ENCODE measurements around the gene C6orf132. TPM values are rescaled to one million over a fixed set of nuclear protein-coding genes. Genes with fewer than 3 reads are reported as not detected.
A peak's percentile ranks its signal among the peaks of the same experiment; 100 is the strongest.

The C6orf132 gene
- total RNA-seq, 1 donor: 2.9 TPM

GRCh38 chr6:42104095-42104803 is 38.2 kb downstream of the C6orf132 start:
- peak overlapping the region; percentile 74 for H2AFZ ChIP-seq (ENCODE audit: low read length)
- no peak overlapping the region for H3K27ac ChIP-seq (ENCODE audit: low read depth, low read length)
- no peaks in the 10 kb centered on the region for H3K36me3 ChIP-seq (ENCODE audit: insufficient read depth, low read length)
- DNase-seq (ENCODE audit: insufficient read length, low spot score, missing footprints): peak; percentile 97
- H4K20me1 ChIP-seq (ENCODE audit: insufficient read depth, low read length): no peaks in the 10 kb centered on the region
- TF ChIP-seq, protein P1, sequence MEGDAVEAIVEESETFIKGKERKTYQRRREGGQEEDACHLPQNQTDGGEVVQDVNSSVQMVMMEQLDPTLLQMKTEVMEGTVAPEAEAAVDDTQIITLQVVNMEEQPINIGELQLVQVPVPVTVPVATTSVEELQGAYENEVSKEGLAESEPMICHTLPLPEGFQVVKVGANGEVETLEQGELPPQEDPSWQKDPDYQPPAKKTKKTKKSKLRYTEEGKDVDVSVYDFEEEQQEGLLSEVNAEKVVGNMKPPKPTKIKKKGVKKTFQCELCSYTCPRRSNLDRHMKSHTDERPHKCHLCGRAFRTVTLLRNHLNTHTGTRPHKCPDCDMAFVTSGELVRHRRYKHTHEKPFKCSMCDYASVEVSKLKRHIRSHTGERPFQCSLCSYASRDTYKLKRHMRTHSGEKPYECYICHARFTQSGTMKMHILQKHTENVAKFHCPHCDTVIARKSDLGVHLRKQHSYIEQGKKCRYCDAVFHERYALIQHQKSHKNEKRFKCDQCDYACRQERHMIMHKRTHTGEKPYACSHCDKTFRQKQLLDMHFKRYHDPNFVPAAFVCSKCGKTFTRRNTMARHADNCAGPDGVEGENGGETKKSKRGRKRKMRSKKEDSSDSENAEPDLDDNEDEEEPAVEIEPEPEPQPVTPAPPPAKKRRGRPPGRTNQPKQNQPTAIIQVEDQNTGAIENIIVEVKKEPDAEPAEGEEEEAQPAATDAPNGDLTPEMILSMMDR (IDR thresholded peaks at IDR 0.05; ENCODE audit: extremely low read depth, low read depth, low read length): peak; percentile 76
- H3K79me2 ChIP-seq (ENCODE audit: insufficient read depth, low read length): no peaks in the 10 kb centered on the region
- H3K4me1 ChIP-seq (ENCODE audit: insufficient read depth, low read length): peaks cover 26% of the 10 kb centered on the region
- peak overlapping the region; percentile 66 for H3K4me3 ChIP-seq (ENCODE audit: insufficient read depth, low read length)
- no peaks in the 10 kb centered on the region for H3K27me3 ChIP-seq (ENCODE audit: insufficient read depth, low read length)
- H3K4me2 ChIP-seq (ENCODE audit: insufficient read depth, low read length): peak overlapping the region; percentile 76
- H3K9me3 ChIP-seq (ENCODE audit: low read depth, low read length): no peaks in the 10 kb centered on the region

- Histone ChIP-seq H3K4me1 (ENCODE audit: insufficient read depth, low read length) (peaks cover 28% of the 10 kb centered on the region), H3K27ac (ENCODE audit: low read depth, low read length) (no peak overlapping the region), H3K4me2 (ENCODE audit: insufficient read depth, low read length) (peak overlapping the region; percentile 76), H2AFZ (ENCODE audit: low read length) (peak overlapping the region; percentile 74), H3K36me3 (ENCODE audit: insufficient read depth, low read length) (no peaks in the 10 kb centered on the region), H3K4me3 (ENCODE audit: insufficient read depth, low read length) (no peak overlapping the region), H4K20me1 (ENCODE audit: insufficient read depth, low read length) (no peaks in the 10 kb centered on the region), H3K27me3 (ENCODE audit: insufficient read depth, low read length) (no peaks in the 10 kb centered on the region), H3K9me3 (ENCODE audit: low read depth, low read length) (no peaks in the 10 kb centered on the region), H3K79me2 (ENCODE audit: insufficient read depth, low read length) (no peaks in the 10 kb centered on the region)
- TF ChIP-seq, protein P1 (IDR thresholded peaks at IDR 0.05; ENCODE audit: extremely low read depth, low read depth, low read length): no peak
- DNase-seq (ENCODE audit: insufficient read length, low spot score, missing footprints): no peak
Observed at GRCh38 chr6:42103753-42104094, 38.7 kb downstream of the C6orf132 start.

DNA sequence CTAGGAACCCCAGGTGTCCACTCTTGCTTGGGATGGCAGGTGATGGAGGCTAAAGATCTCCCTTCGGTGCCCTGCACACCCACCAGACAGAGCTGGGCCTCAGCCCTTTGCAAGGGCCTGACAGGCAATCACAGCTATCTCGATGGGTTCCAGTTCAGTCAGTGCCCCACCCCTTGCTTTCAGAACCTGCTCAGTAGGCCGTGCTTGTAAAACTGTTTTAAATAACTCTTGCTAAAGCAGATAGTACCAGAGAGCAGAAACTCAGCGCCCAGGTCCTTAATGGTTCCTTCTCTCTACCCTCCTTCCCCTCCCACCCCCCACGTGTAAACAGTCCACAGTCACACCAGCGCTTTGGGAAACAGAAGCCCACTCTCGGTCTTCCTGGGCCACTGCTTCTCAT is 39.2 kb downstream of the C6orf132 start:
- TF ChIP-seq, protein P1 (IDR thresholded peaks at IDR 0.05; ENCODE audit: extremely low read depth, low read depth, low read length): no peak

GRCh38 chr6:42101186-42101657 is 41.2 kb downstream of the C6orf132 start:
- Histone ChIP-seq H3K36me3 (ENCODE audit: insufficient read depth, low read length) (no peaks in the 10 kb centered on the region), H2AFZ (ENCODE audit: low read length) (peak overlapping the region; percentile 38), H3K27ac (ENCODE audit: low read depth, low read length) (peak overlapping the region; percentile 63), H3K4me1 (ENCODE audit: insufficient read depth, low read length) (peaks cover 28% of the 10 kb centered on the region), H4K20me1 (ENCODE audit: insufficient read depth, low read length) (no peaks in the 10 kb centered on the region), H3K27me3 (ENCODE audit: insufficient read depth, low read length) (no peaks in the 10 kb centered on the region), H3K4me2 (ENCODE audit: insufficient read depth, low read length) (no peak overlapping the region), H3K79me2 (ENCODE audit: insufficient read depth, low read length) (no peaks in the 10 kb centered on the region), H3K4me3 (ENCODE audit: insufficient read depth, low read length) (no peak overlapping the region), H3K9me3 (ENCODE audit: low read depth, low read length) (no peaks in the 10 kb centered on the region)
- peak; percentile 93 for DNase-seq (ENCODE audit: insufficient read length, low spot score, missing footprints)
- TF ChIP-seq, protein P1 (IDR thresholded peaks at IDR 0.05; ENCODE audit: extremely low read depth, low read depth, low read length): no peak

More for the DNA sequence above, 39.2 kb downstream of the C6orf132 start:
- no peak overlapping the region for H3K4me2 ChIP-seq (ENCODE audit: insufficient read depth, low read length)
- no peaks in the 10 kb centered on the region for H3K36me3 ChIP-seq (ENCODE audit: insufficient read depth, low read length)
- H3K4me3 ChIP-seq (ENCODE audit: insufficient read depth, low read length): no peak overlapping the region
- H3K79me2 ChIP-seq (ENCODE audit: insufficient read depth, low read length): no peaks in the 10 kb centered on the region
- H4K20me1 ChIP-seq (ENCODE audit: insufficient read depth, low read length): no peaks in the 10 kb centered on the region
- H3K27ac ChIP-seq (ENCODE audit: low read depth, low read length): no peak overlapping the region
- H3K27me3 ChIP-seq (ENCODE audit: insufficient read depth, low read length): no peaks in the 10 kb centered on the region
- peak; percentile 68 for DNase-seq (ENCODE audit: insufficient read length, low spot score, missing footprints)
- H2AFZ ChIP-seq (ENCODE audit: low read length): no peak overlapping the region
- H3K4me1 ChIP-seq (ENCODE audit: insufficient read depth, low read length): peaks cover 28% of the 10 kb centered on the region
- no peaks in the 10 kb centered on the region for H3K9me3 ChIP-seq (ENCODE audit: low read depth, low read length)
